22Rv1 (cell line): Measurements from ENCODE around the gene HAS3.

ENCODE experiments used
- H3K27ac ChIP-seq: fragments of 450-650 bp; 2 replicates; pipeline ENCODE4 v1.5.1; 2017
- ZFX ChIP-seq: fragments of 450-650 bp; IDR thresholded peaks from 2 replicates; pipeline ENCODE4 v1.6.1; 2017; ENCODE audit warnings: antibody characterized with exemption, borderline replicate concordance
- TF ChIP-seq, protein P1 (sequence below): fragments of 450-650 bp; IDR thresholded peaks from 2 replicates; pipeline ENCODE4 v1.5.1; 2017; ENCODE audit warnings: mild to moderate bottlenecking

HAS3 gene

GRCh38 chr16:69083306-69083941, 22.0 kb upstream of the HAS3 start:
- H3K27ac ChIP-seq, result no peak overlapping the region
- TF ChIP-seq ZFX, result no peak

DNA sequence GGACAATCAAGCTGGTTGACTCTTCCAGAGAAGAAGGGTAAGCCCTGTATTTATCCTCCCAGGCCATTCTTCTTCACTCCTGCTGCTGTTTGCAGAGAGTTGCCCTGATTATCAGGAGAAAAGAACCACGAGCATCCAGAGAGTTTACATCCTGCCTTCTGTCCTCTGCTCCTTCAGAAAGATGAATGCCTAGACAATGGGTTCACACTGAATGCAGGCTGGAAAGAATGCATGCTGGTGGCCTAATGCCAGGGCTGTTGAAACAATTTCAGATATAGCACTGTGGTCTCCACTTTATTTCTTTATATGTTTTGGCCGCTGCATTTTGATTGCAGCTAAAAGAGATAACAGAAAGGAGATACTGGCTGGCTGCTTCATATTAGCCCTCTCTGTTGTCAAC, 21.2 kb upstream of the HAS3 start:
- no peak for TF ChIP-seq ZFX
- TF ChIP-seq, protein P1, sequence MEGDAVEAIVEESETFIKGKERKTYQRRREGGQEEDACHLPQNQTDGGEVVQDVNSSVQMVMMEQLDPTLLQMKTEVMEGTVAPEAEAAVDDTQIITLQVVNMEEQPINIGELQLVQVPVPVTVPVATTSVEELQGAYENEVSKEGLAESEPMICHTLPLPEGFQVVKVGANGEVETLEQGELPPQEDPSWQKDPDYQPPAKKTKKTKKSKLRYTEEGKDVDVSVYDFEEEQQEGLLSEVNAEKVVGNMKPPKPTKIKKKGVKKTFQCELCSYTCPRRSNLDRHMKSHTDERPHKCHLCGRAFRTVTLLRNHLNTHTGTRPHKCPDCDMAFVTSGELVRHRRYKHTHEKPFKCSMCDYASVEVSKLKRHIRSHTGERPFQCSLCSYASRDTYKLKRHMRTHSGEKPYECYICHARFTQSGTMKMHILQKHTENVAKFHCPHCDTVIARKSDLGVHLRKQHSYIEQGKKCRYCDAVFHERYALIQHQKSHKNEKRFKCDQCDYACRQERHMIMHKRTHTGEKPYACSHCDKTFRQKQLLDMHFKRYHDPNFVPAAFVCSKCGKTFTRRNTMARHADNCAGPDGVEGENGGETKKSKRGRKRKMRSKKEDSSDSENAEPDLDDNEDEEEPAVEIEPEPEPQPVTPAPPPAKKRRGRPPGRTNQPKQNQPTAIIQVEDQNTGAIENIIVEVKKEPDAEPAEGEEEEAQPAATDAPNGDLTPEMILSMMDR, result no peak
- no peak overlapping the region for H3K27ac ChIP-seq

DNA sequence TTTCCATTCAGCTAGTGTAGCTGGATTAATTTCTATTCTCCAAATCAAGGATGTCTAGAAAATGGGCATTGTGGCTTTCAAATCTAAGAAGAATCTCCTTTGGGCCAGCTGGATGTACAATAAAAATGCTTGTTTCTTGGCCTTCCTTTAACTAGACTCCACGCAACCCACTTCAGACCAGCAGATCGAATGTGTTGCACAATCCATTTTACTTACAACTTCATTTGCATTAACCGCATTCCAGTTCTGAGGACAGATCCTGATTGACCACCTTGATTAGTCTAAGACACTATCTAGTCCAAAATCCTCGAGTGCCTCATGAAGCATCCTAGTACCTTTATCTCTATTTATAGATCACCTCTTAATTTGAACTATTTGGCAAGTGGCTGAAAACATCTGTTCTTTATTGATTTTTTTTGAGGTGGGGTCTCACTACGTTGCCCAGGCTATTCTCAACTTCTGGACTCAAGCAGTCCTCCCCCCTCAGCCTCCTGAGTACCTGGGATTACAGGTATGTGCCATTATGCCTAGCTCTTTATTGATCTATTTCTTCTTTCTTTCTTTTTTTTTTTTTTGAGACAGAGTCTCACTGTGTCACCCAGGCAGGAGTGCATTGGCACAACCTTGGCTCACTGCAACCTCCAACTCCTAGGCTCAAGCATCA, 20.3 kb upstream of the HAS3 start:
- H3K27ac ChIP-seq, result no peak overlapping the region
- TF ChIP-seq, protein P1, result no peak
- no peak for TF ChIP-seq ZFX

DNA sequence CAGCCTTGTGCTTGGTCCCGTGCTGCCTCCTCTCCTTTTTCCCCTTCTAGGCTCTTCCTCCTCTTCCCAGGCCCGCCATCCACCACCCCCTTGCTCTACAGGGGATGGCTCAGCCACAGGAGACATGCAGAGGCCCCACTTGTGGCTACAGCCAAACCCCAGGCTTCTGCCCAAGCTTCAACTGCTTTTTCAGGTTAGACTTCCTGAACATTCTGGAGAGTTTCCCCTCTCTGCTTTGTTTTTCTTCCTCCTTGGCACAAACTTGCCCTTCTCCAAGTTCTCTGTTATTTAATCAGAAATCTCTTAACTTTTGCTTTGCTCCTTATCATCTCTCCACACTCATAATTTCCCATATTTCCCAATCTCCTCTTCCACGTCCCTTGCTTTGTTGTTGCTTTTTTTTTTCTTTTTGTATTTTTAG, 18.3 kb upstream of the HAS3 start:
- TF ChIP-seq ZFX, result no peak
- TF ChIP-seq, protein P1, result no peak
- H3K27ac ChIP-seq, result no peak overlapping the region

GRCh38 chr16:69088684-69089083, 16.8 kb upstream of the HAS3 start:
- TF ChIP-seq, protein P1, result no peak
- TF ChIP-seq ZFX, result no peak
- no peak overlapping the region for H3K27ac ChIP-seq

GRCh38 chr16:69089091-69089910, 16.2 kb upstream of the HAS3 start:
- no peak for TF ChIP-seq ZFX
- TF ChIP-seq, protein P1, result no peak

DNA sequence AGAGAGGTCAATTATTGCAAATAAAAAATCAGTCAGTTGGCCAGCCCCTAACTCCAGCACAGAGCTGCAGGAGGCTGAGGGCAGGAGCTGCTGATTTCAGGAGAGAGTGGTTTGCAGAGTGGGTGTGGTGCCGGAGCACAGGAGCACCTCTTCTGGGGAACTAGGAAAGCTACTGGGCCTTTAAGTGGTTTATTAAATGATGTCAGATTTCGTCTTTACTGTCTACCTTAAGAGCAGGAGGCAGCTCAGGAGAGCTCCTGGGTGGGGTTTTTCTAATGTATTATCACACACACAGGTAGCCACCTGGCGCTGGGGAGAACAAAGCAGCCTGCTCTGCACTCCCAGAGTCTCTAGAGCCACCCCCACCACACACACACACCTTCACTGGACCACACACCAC, 11.5 kb upstream of the HAS3 start:
- no peak for TF ChIP-seq ZFX
- TF ChIP-seq, protein P1, result no peak
- H3K27ac ChIP-seq, result no peak overlapping the region

More at GRCh38 chr16:69089091-69089910, 16.2 kb upstream of the HAS3 start:
- H3K27ac ChIP-seq, result no peak overlapping the region
